ENCODE results near the gene GRIFIN.

The GRIFIN gene

GRCh38 chr7:2518737-2519118 lies 42.5 kb upstream of the GRIFIN start:
- H3K36me3 ChIP-seq (ENCODE audit: control insufficient read depth, insufficient read depth, low read length) = no peaks in the 10 kb centered on the region
- peak overlapping the region; percentile 58 for H3K4me3 ChIP-seq (replicated peaks; ENCODE audit: low read depth, low read length)
- H3K27me3 ChIP-seq (replicated peaks; ENCODE audit: control insufficient read depth, insufficient read depth, low read length) = no peaks in the 10 kb centered on the region; the same call in 1 of the 2 replicates
- no peak for DNase-seq (ENCODE audit: extremely low read depth, insufficient read length)
- no peak for TF ChIP-seq CTCF (IDR thresholded peaks at IDR 0.05; ENCODE audit: insufficient read depth, low read length, poor library complexity, severe bottlenecking)

GRCh38 chr7:2517678-2518507 lies 41.7 kb upstream of the GRIFIN start:
- no peak for TF ChIP-seq CTCF (IDR thresholded peaks at IDR 0.05; ENCODE audit: insufficient read depth, low read length, poor library complexity, severe bottlenecking)
- H3K27me3 ChIP-seq (replicated peaks; ENCODE audit: control insufficient read depth, insufficient read depth, low read length) = no peaks in the 10 kb centered on the region; the same call in 1 of the 2 replicates
- H3K4me3 ChIP-seq (replicated peaks; ENCODE audit: low read depth, low read length) = no peak overlapping the region
- no peaks in the 10 kb centered on the region for H3K36me3 ChIP-seq (ENCODE audit: control insufficient read depth, insufficient read depth, low read length)
- no peak for DNase-seq (ENCODE audit: extremely low read depth, insufficient read length)

- no peaks in the 10 kb centered on the region; the same call in 1 of the 2 replicates for H3K27me3 ChIP-seq (replicated peaks; ENCODE audit: control insufficient read depth, insufficient read depth, low read length)
- no peak overlapping the region for H3K4me3 ChIP-seq (replicated peaks; ENCODE audit: low read depth, low read length)
- TF ChIP-seq CTCF (IDR thresholded peaks at IDR 0.05; ENCODE audit: insufficient read depth, low read length, poor library complexity, severe bottlenecking) = no peak
- no peak for DNase-seq (ENCODE audit: extremely low read depth, insufficient read length)
- H3K36me3 ChIP-seq (ENCODE audit: control insufficient read depth, insufficient read depth, low read length) = no peaks in the 10 kb centered on the region
These were observed 40.8 kb upstream of the GRIFIN start for GRCh38 chr7:2517026-2517425.

- no peak for DNase-seq (ENCODE audit: extremely low read depth, insufficient read length)
- H3K27me3 ChIP-seq (replicated peaks; ENCODE audit: control insufficient read depth, insufficient read depth, low read length) = no peaks in the 10 kb centered on the region; the same call in 1 of the 2 replicates
- no peaks in the 10 kb centered on the region for H3K36me3 ChIP-seq (ENCODE audit: control insufficient read depth, insufficient read depth, low read length)
- H3K4me3 ChIP-seq (replicated peaks; ENCODE audit: low read depth, low read length) = no peak overlapping the region
- TF ChIP-seq CTCF (IDR thresholded peaks at IDR 0.05; ENCODE audit: insufficient read depth, low read length, poor library complexity, severe bottlenecking) = no peak
These were observed 40.0 kb upstream of the GRIFIN start for GRCh38 chr7:2516194-2516555.

- Histone ChIP-seq H3K36me3 (ENCODE audit: control insufficient read depth, insufficient read depth, low read length) (no peaks in the 10 kb centered on the region), H3K4me3 (replicated peaks; ENCODE audit: low read depth, low read length) (no peak overlapping the region), H3K27me3 (replicated peaks; ENCODE audit: control insufficient read depth, insufficient read depth, low read length) (no peaks in the 10 kb centered on the region; the same call in 1 of the 2 replicates)
- no peak for TF ChIP-seq CTCF (IDR thresholded peaks at IDR 0.05; ENCODE audit: insufficient read depth, low read length, poor library complexity, severe bottlenecking)
- DNase-seq (ENCODE audit: extremely low read depth, insufficient read length) = no peak
These were observed 39.4 kb upstream of the GRIFIN start for GRCh38 chr7:2515424-2516193.

Data from GM06990 (cell line).